Measurements from ENCODE around the gene GJB3. TPM values are rescaled to one million over a fixed set of nuclear protein-coding genes. Genes with fewer than 3 reads are reported as not detected.

Gene GJB3
- total and polyA plus RNA-seq, 5 donors from 2014 or later: not detected

DNA sequence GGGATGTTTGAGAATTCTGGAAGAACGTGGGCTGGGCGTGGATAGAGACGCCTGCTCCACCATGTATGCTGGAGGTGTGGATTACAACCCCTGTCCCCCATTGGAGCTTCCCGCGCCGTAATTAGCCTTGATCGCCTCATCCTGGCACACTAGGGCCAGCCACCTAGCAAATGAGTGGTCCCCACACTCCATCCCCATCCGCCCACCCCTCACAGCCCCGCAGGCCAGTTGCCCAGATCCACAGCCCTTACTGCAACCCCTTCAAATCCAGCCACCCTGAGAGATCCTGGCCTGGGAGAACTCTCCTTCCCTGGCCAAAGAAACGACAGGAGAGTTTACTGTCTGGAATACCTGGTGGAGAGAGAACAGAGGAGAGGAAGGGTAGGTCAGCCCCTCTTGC, 11.4 kb downstream of the GJB3 start:
- H3K27ac Mint-ChIP-seq: no peak overlapping the region
- H3K36me3 Mint-ChIP-seq: no peaks in the 10 kb centered on the region
- H3K9me3 Mint-ChIP-seq: peaks cover 0 to 2% (median 0%) of the 10 kb centered on the region in 7 donors
- DNase-seq (no peak), ATAC-seq (ENCODE audit: low read depth in 2 of 2) (no peak)
- peaks cover 0 to 11% (median 2%) of the 10 kb centered on the region in 4 donors for H3K4me1 Mint-ChIP-seq
- no peak overlapping the region for H3K4me3 ChIP-seq (ENCODE audit: low read depth, low read length)
- peak overlapping the region in 1 of 4 donors; percentile 46 for H3K4me3 Mint-ChIP-seq
- no peaks in the 10 kb centered on the region for H3K36me3 ChIP-seq (ENCODE audit: control insufficient read depth, insufficient read depth, low read length)
- H3K27me3 Mint-ChIP-seq: peaks cover 33% of the 10 kb centered on the region
- H3K27ac ChIP-seq (ENCODE audit: insufficient read depth, low read length, poor library complexity, severe bottlenecking): no peak overlapping the region
- peaks cover 7% of the 10 kb centered on the region for H3K27me3 ChIP-seq (ENCODE audit: control insufficient read depth, insufficient read depth, low read length)
- no peaks in the 10 kb centered on the region for H3K9me3 ChIP-seq (ENCODE audit: control insufficient read depth in 2 of 2, low read length in 2 of 2)
- peaks cover 3% of the 10 kb centered on the region for H3K4me1 ChIP-seq (ENCODE audit: control insufficient read depth, insufficient read depth, low read length, poor library complexity, severe bottlenecking)

DNA sequence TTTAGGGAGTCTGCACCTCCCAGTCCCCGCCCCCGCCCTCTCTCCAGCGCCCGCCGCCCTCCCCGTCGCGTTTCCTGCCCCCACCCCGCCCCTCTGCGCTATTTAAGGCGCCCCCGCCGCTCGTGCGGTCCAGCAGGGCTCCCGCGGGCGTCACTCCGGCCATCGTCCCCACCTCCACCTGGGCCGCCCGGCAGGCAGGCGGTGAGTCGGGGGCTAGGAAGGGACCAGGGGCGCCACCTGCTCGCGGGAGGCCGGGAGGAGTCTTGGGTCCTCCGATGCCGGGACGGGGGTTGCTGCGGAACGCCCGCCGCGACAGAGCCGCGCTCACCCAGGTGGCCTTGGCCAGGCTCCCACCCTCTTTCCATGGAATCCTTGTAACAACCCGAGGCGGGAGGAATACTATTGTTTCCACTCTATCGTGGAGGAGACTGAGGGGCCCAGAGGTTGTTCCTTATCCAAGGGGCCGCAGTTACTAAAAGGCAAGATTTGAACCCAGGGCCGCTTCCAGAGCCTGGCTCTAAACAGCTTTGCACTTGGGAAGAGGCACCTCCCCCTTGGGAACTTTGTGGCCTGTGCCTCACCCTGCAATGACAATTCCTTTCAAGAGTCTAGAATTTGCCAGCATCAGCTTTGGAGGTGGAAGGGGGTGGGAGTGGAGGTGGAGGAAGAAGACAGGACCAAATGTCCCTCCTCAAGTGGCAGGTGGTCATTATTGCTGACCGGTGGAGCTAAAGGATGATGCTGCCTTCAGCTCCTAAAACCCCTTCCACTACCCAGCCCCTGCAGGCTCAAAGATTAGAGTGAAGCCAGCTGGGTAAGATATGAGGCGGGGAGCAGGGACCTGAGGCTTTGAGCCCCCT, 12.1 kb downstream of the GJB3 start, which contains the start of gene GJA4:
Gene GJA4 (plus strand): TSS at position 132 of the 860 bp plus-strand sequence. CDS start 1,215 bp downstream, outside the sequence.
- DNase-seq (no peak), ATAC-seq (ENCODE audit: low read depth in 2 of 2) (no peak)
- Mint-ChIP-seq H3K27me3 (peaks cover 33% of the 10 kb centered on the region), H3K36me3 (no peaks in the 10 kb centered on the region), H3K4me3 (peak within 1 kb of the TSS in 1 of 4 donors; percentile 46), H3K9me3 (peaks cover 0 to 2% (median 0%) of the 10 kb centered on the region in 7 donors), H3K27ac (no peak within 1 kb of the TSS), H3K4me1 (peaks cover 0 to 11% (median 2%) of the 10 kb centered on the region in 4 donors)
- Histone ChIP-seq H3K27me3 (ENCODE audit: control insufficient read depth, insufficient read depth, low read length) (peaks cover 7% of the 10 kb centered on the region), H3K4me1 (ENCODE audit: control insufficient read depth, insufficient read depth, low read length, poor library complexity, severe bottlenecking) (peaks cover 3% of the 10 kb centered on the region), H3K36me3 (ENCODE audit: control insufficient read depth, insufficient read depth, low read length) (no peaks in the 10 kb centered on the region), H3K4me3 (ENCODE audit: low read depth, low read length) (no peak within 1 kb of the TSS), H3K9me3 (ENCODE audit: control insufficient read depth in 2 of 2, low read length in 2 of 2) (no peaks in the 10 kb centered on the region), H3K27ac (ENCODE audit: insufficient read depth, low read length, poor library complexity, severe bottlenecking) (no peak within 1 kb of the TSS)

DNA sequence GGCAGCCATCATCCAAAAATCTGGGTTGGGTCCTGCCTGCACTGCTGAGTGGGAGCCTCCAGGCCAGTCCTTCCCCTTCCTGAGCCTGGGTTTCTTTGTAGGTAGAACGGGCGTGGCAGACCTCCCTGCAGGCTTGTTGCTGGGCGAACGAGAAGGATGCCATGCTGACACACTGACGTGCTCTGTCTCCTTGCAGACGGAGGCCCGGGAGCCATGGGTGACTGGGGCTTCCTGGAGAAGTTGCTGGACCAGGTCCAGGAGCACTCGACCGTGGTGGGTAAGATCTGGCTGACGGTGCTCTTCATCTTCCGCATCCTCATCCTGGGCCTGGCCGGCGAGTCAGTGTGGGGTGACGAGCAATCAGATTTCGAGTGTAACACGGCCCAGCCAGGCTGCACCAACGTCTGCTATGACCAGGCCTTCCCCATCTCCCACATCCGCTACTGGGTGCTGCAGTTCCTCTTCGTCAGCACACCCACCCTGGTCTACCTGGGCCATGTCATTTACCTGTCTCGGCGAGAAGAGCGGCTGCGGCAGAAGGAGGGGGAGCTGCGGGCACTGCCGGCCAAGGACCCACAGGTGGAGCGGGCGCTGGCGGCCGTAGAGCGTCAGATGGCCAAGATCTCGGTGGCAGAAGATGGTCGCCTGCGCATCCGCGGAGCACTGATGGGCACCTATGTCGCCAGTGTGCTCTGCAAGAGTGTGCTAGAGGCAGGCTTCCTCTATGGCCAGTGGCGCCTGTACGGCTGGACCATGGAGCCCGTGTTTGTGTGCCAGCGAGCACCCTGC, 13.2 kb downstream of the GJB3 start:
- Histone ChIP-seq H3K9me3 (ENCODE audit: control insufficient read depth in 2 of 2, low read length in 2 of 2) (no peaks in the 10 kb centered on the region), H3K27me3 (ENCODE audit: control insufficient read depth, insufficient read depth, low read length) (peaks cover 7% of the 10 kb centered on the region), H3K4me3 (ENCODE audit: low read depth, low read length) (no peak overlapping the region), H3K27ac (ENCODE audit: insufficient read depth, low read length, poor library complexity, severe bottlenecking) (no peak overlapping the region), H3K36me3 (ENCODE audit: control insufficient read depth, insufficient read depth, low read length) (no peaks in the 10 kb centered on the region), H3K4me1 (ENCODE audit: control insufficient read depth, insufficient read depth, low read length, poor library complexity, severe bottlenecking) (peaks cover 3% of the 10 kb centered on the region)
- H3K27me3 Mint-ChIP-seq: peaks cover 33% of the 10 kb centered on the region
- H3K9me3 Mint-ChIP-seq: peaks cover 0 to 2% (median 0%) of the 10 kb centered on the region in 7 donors
- no peaks in the 10 kb centered on the region for H3K36me3 Mint-ChIP-seq
- ATAC-seq (ENCODE audit: low read depth in 2 of 2) (no peak), DNase-seq (no peak)
- H3K4me1 Mint-ChIP-seq: peaks cover 0 to 11% (median 2%) of the 10 kb centered on the region in 4 donors
- H3K27ac Mint-ChIP-seq: no peak overlapping the region
- H3K4me3 Mint-ChIP-seq: no peak overlapping the region

DNA sequence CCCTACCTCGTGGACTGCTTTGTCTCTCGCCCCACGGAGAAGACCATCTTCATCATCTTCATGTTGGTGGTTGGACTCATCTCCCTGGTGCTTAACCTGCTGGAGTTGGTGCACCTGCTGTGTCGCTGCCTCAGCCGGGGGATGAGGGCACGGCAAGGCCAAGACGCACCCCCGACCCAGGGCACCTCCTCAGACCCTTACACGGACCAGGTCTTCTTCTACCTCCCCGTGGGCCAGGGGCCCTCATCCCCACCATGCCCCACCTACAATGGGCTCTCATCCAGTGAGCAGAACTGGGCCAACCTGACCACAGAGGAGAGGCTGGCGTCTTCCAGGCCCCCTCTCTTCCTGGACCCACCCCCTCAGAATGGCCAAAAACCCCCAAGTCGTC, 13.8 kb downstream of the GJB3 start:
- peaks cover 3% of the 10 kb centered on the region for H3K4me1 ChIP-seq (ENCODE audit: control insufficient read depth, insufficient read depth, low read length, poor library complexity, severe bottlenecking)
- Mint-ChIP-seq H3K4me3 (no peak overlapping the region), H3K36me3 (no peaks in the 10 kb centered on the region), H3K27me3 (peaks cover 33% of the 10 kb centered on the region), H3K4me1 (peaks cover 0 to 10% (median 2%) of the 10 kb centered on the region in 4 donors), H3K9me3 (peaks cover 0 to 2% (median 0%) of the 10 kb centered on the region in 7 donors), H3K27ac (no peak overlapping the region)
- no peak for DNase-seq
- H3K4me3 ChIP-seq (ENCODE audit: low read depth, low read length): no peak overlapping the region
- ATAC-seq (ENCODE audit: low read depth in 2 of 2): no peak
- peaks cover 7% of the 10 kb centered on the region for H3K27me3 ChIP-seq (ENCODE audit: control insufficient read depth, insufficient read depth, low read length)
- no peak overlapping the region for H3K27ac ChIP-seq (ENCODE audit: insufficient read depth, low read length, poor library complexity, severe bottlenecking)
- no peaks in the 10 kb centered on the region for H3K9me3 ChIP-seq (ENCODE audit: control insufficient read depth in 2 of 2, low read length in 2 of 2)
- no peaks in the 10 kb centered on the region for H3K36me3 ChIP-seq (ENCODE audit: control insufficient read depth, insufficient read depth, low read length)

DNA sequence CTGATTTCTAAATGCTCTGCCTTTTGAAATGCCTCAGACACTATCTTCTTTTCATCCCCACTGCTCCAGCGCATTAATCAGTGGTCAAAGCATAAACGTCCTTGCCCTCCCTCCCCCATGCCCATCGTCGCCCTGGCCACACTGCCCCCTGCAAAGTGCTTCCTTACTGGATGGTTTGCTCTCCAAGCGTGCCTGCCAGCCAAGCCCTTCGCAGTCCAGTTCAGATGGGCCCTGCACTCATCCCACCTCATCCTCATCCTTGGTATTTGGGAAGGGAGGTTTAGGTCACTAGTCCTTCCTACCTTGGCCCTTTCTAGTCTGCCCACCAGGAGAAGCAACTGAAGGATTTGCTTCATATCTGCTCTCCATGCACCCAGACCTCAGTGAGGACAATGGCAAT, 14.9 kb downstream of the GJB3 start:
- H3K27me3 Mint-ChIP-seq: peaks cover 24% of the 10 kb centered on the region
- DNase-seq: no peak
- peaks cover 0 to 7% (median 2%) of the 10 kb centered on the region in 4 donors for H3K4me1 Mint-ChIP-seq

DNA sequence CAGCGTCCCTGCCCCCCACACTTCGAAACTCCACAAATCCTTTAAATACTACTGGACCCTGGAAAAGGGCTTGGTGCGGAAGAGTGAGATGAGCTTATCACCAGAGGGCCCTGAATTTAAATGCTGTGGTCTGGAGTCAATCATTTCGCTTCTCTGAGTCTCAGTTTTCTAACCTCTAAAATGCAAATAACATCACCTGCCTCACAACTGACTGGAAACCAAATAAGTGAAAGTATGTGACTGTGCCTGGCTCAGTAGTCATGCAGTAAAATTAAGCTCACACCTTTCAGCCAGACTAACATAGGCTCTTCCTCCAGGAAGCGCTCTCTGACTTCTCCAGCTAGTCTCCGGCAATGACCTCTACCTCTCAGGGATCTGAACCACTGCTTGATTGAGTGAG, 16.0 kb downstream of the GJB3 start:
- H3K4me1 ChIP-seq (ENCODE audit: control insufficient read depth, insufficient read depth, low read length, poor library complexity, severe bottlenecking): peaks cover 3% of the 10 kb centered on the region
- ATAC-seq (ENCODE audit: low read depth in 2 of 2) (no peak), DNase-seq (no peak)
- H3K4me3 ChIP-seq (ENCODE audit: low read depth, low read length): no peak overlapping the region
- no peaks in the 10 kb centered on the region for H3K36me3 ChIP-seq (ENCODE audit: control insufficient read depth, insufficient read depth, low read length)
- H3K36me3 Mint-ChIP-seq: peaks cover 4% of the 10 kb centered on the region
- H3K27ac Mint-ChIP-seq: no peak overlapping the region
- H3K27ac ChIP-seq (ENCODE audit: insufficient read depth, low read length, poor library complexity, severe bottlenecking): no peak overlapping the region
- peaks cover 6% of the 10 kb centered on the region for H3K27me3 ChIP-seq (ENCODE audit: control insufficient read depth, insufficient read depth, low read length)
- no peaks in the 10 kb centered on the region for H3K9me3 ChIP-seq (ENCODE audit: control insufficient read depth in 2 of 2, low read length in 2 of 2)
- peaks cover 0 to 7% (median 2%) of the 10 kb centered on the region in 4 donors for H3K4me1 Mint-ChIP-seq
- no peaks in the 10 kb centered on the region for H3K9me3 Mint-ChIP-seq
- H3K4me3 Mint-ChIP-seq: no peak overlapping the region
- H3K27me3 Mint-ChIP-seq: peaks cover 24% of the 10 kb centered on the region

More for the DNA sequence above, 14.9 kb downstream of the GJB3 start:
- Mint-ChIP-seq H3K27ac (no peak overlapping the region), H3K36me3 (peaks cover 3% of the 10 kb centered on the region), H3K9me3 (peaks cover 0 to 2% (median 0%) of the 10 kb centered on the region in 7 donors), H3K4me3 (no peak overlapping the region)
- Histone ChIP-seq H3K4me3 (ENCODE audit: low read depth, low read length) (no peak overlapping the region), H3K9me3 (ENCODE audit: control insufficient read depth in 2 of 2, low read length in 2 of 2) (no peaks in the 10 kb centered on the region), H3K27me3 (ENCODE audit: control insufficient read depth, insufficient read depth, low read length) (peaks cover 8% of the 10 kb centered on the region), H3K36me3 (ENCODE audit: control insufficient read depth, insufficient read depth, low read length) (no peaks in the 10 kb centered on the region), H3K27ac (ENCODE audit: insufficient read depth, low read length, poor library complexity, severe bottlenecking) (no peak overlapping the region), H3K4me1 (ENCODE audit: control insufficient read depth, insufficient read depth, low read length, poor library complexity, severe bottlenecking) (peaks cover 3% of the 10 kb centered on the region)
- ATAC-seq (ENCODE audit: low read depth in 2 of 2): no peak

GRCh38 chr1:34800214-34800613, 19.2 kb downstream of the GJB3 start:
- DNase-seq: no peak
- peaks cover 0 to 4% (median 0%) of the 10 kb centered on the region in 7 donors for H3K9me3 Mint-ChIP-seq
- no peak overlapping the region for H3K4me3 Mint-ChIP-seq
- no peak overlapping the region for H3K27ac Mint-ChIP-seq
- peaks cover 0 to 7% (median 0%) of the 10 kb centered on the region in 4 donors for H3K4me1 Mint-ChIP-seq
- H3K36me3 ChIP-seq (ENCODE audit: control insufficient read depth, insufficient read depth, low read length): no peaks in the 10 kb centered on the region
- no peaks in the 10 kb centered on the region for H3K4me1 ChIP-seq (ENCODE audit: control insufficient read depth, insufficient read depth, low read length, poor library complexity, severe bottlenecking)
- no peak for ATAC-seq (ENCODE audit: low read depth in 2 of 2)
- no peak overlapping the region for H3K27ac ChIP-seq (ENCODE audit: insufficient read depth, low read length, poor library complexity, severe bottlenecking)
- peaks cover 2% of the 10 kb centered on the region for H3K27me3 ChIP-seq (ENCODE audit: control insufficient read depth, insufficient read depth, low read length)
- no peaks in the 10 kb centered on the region for H3K9me3 ChIP-seq (ENCODE audit: control insufficient read depth in 2 of 2, low read length in 2 of 2)
- no peak overlapping the region for H3K4me3 ChIP-seq (ENCODE audit: low read depth, low read length)
- peaks cover 13% of the 10 kb centered on the region for H3K27me3 Mint-ChIP-seq
- H3K36me3 Mint-ChIP-seq: peaks cover 10% of the 10 kb centered on the region

Measured in CD4-positive, CD25-positive, alpha-beta regulatory T cell (primary cell).